Vagina (tissue), 2 donors: ENCODE measurements around the gene BICC1. TPM values are rescaled to one million over a fixed set of nuclear protein-coding genes. Genes with fewer than 3 reads are reported as not detected.
"Not testable (repeated sequence)": the region's sequence is repeated elsewhere in the genome, so short reads cannot be mapped to it uniquely, and the experiment has no call there.

Source experiments
- DNase-seq, 2 donors: peaks; one replicate each; pipeline ENCODE4 v3.0.0-alpha.2; 2017; ENCODE audit errors: extremely low spot score in 2 of 2
- H3K27ac ChIP-seq: fragments of 200-600 bp; sonication (generic); one replicate; pipeline ENCODE4 v1.5.1; 2019
- H3K27me3 ChIP-seq: fragments of 200-600 bp; sonication (generic); one replicate; pipeline ENCODE4 v1.5.1; 2019
- H3K36me3 ChIP-seq, 2 donors: fragments of 200-600 bp; sonication (generic); one replicate each; pipeline ENCODE4 v1.5.1; 2017 to 2019
- H3K4me1 ChIP-seq: fragments of 200-600 bp; sonication (generic); one replicate; pipeline ENCODE4 v1.5.1; 2019
- H3K4me3 ChIP-seq, 2 donors: fragments of 200-600 bp; sonication (generic); 1 replicate in 1 of 2; 2 replicates in 1 of 2; pipeline ENCODE4 v1.5.1; 2016 to 2019
- H3K9me3 ChIP-seq: fragments of 200-600 bp; sonication (generic); one replicate; pipeline ENCODE4 v1.5.1; 2019
- POLR2A ChIP-seq, 2 donors: fragments of 450-650 bp; IDR thresholded peaks; one replicate each; pipeline ENCODE4 v1.6.1; 2017; ENCODE audit warnings: antibody characterized with exemption in 2 of 2, mild to moderate bottlenecking in 2 of 2, moderate library complexity in 2 of 2
- POLR2AphosphoS5 ChIP-seq, 2 donors: sonication (generic); formaldehyde crosslinking; IDR thresholded peaks; one replicate each; pipeline ENCODE4 v1.9.0; 2017; ENCODE audit warnings: antibody characterized with exemption in 2 of 2, mild to moderate bottlenecking in 2 of 2, low read depth in 1 of 2; ENCODE audit not compliant: insufficient read depth in 1 of 2
- intact Hi-C: fragments of 100-400 bp; cut with DNase I; formaldehyde crosslinking; loops from one replicate; pipeline ENCODE4 v1.15.1; 2023
- total RNA-seq: library from RNA; depleted of rRNA; stranded (reverse); fragments of >200 nt; gene quantifications from one replicate; pipeline ENCODE4 v1.2.3, GENCODE V29; 2016
- TF ChIP-seq, protein P1 (sequence below), 3 experiments: fragments of 450-650 bp in 2 of 3; fragments of 200-600 bp in 1 of 3; sonication (generic) in 1 of 3; IDR thresholded peaks; one replicate each; pipeline ENCODE4 v1.5.1; 2017 to 2019; ENCODE audit warnings: antibody characterized with exemption in 3 of 3, mild to moderate bottlenecking in 2 of 3, moderate library complexity in 2 of 3

The BICC1 gene
- total RNA-seq, 1 donor from 2014 or later = 15.2 TPM

GRCh38 chr10:58857251-58857805, 344.7 kb downstream of the BICC1 start:
- Histone ChIP-seq H3K27me3 (no peaks in the 10 kb centered on the region), H3K9me3 (no peaks in the 10 kb centered on the region), H3K36me3 (no peaks in the 10 kb centered on the region), H3K4me1 (no peaks in the 10 kb centered on the region), H3K27ac (no peak overlapping the region), H3K4me3 (no peak overlapping the region)
- no peak for DNase-seq
- TF ChIP-seq POLR2A (IDR thresholded peaks at IDR 0.05) = no peak
- TF ChIP-seq, protein P1, sequence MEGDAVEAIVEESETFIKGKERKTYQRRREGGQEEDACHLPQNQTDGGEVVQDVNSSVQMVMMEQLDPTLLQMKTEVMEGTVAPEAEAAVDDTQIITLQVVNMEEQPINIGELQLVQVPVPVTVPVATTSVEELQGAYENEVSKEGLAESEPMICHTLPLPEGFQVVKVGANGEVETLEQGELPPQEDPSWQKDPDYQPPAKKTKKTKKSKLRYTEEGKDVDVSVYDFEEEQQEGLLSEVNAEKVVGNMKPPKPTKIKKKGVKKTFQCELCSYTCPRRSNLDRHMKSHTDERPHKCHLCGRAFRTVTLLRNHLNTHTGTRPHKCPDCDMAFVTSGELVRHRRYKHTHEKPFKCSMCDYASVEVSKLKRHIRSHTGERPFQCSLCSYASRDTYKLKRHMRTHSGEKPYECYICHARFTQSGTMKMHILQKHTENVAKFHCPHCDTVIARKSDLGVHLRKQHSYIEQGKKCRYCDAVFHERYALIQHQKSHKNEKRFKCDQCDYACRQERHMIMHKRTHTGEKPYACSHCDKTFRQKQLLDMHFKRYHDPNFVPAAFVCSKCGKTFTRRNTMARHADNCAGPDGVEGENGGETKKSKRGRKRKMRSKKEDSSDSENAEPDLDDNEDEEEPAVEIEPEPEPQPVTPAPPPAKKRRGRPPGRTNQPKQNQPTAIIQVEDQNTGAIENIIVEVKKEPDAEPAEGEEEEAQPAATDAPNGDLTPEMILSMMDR (IDR thresholded peaks at IDR 0.05) = no peak
- TF ChIP-seq POLR2AphosphoS5 (IDR thresholded peaks at IDR 0.05; ENCODE audit: insufficient read depth in 1 of 2, low read depth in 1 of 2) = no peak
- intact Hi-C loops = no loop called here

- intact Hi-C loops = not testable (repeated sequence)
These were observed 345.5 kb downstream of the BICC1 start for GRCh38 chr10:58858123-58858522.

GRCh38 chr10:58859526-58859925, 346.9 kb downstream of the BICC1 start:
- intact Hi-C loops = no loop called here
- TF ChIP-seq POLR2A (IDR thresholded peaks at IDR 0.05) = no peak
- TF ChIP-seq, protein P1 (IDR thresholded peaks at IDR 0.05) = no peak
- TF ChIP-seq POLR2AphosphoS5 (IDR thresholded peaks at IDR 0.05; ENCODE audit: insufficient read depth in 1 of 2, low read depth in 1 of 2) = no peak
- Histone ChIP-seq H3K36me3 (no peaks in the 10 kb centered on the region), H3K4me3 (no peak overlapping the region), H3K4me1 (no peaks in the 10 kb centered on the region), H3K9me3 (no peaks in the 10 kb centered on the region), H3K27me3 (no peaks in the 10 kb centered on the region), H3K27ac (no peak overlapping the region)
- no peak for DNase-seq

More at GRCh38 chr10:58858123-58858522, 345.5 kb downstream of the BICC1 start:
- not testable (repeated sequence) for H3K27ac ChIP-seq, H3K9me3 ChIP-seq, H3K36me3 ChIP-seq, H3K4me3 ChIP-seq, H3K4me1 ChIP-seq, H3K27me3 ChIP-seq, DNase-seq

DNA sequence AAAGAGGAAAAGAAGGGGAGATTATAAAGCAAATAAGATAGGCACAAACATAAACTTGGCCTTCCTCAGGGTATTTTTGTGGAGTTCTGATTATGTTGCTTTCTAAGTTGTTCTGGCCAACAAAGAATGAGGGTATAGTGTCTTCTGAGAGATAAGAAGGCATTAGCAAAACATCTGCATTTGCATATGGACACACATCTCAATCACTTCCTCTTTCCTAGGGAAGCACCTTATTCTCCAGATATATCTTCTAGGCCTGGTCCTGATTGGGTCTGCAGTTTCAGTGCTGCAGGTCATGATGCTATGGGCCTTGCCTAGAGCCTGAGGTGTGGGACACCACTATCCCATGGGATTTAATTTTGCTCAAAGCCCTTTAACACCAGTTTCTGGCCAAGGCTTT, 355.0 kb downstream of the BICC1 start:
- no peaks in the 10 kb centered on the region for H3K4me1 ChIP-seq
- intact Hi-C loops = no loop called here
- DNase-seq = no peak
- no peak overlapping the region for H3K27ac ChIP-seq
- no peaks in the 10 kb centered on the region for H3K27me3 ChIP-seq
- H3K4me3 ChIP-seq = no peak overlapping the region
- H3K36me3 ChIP-seq = no peaks in the 10 kb centered on the region
- TF ChIP-seq, protein P1 (IDR thresholded peaks at IDR 0.05) = no peak
- no peak for TF ChIP-seq POLR2AphosphoS5 (IDR thresholded peaks at IDR 0.05; ENCODE audit: insufficient read depth in 1 of 2, low read depth in 1 of 2)
- no peaks in the 10 kb centered on the region for H3K9me3 ChIP-seq

- H3K4me1 ChIP-seq = no peaks in the 10 kb centered on the region
- DNase-seq = no peak
- no peak overlapping the region for H3K4me3 ChIP-seq
- H3K27me3 ChIP-seq = no peaks in the 10 kb centered on the region
- no peaks in the 10 kb centered on the region for H3K9me3 ChIP-seq
- H3K27ac ChIP-seq = no peak overlapping the region
- no peaks in the 10 kb centered on the region for H3K36me3 ChIP-seq
- TF ChIP-seq POLR2A (IDR thresholded peaks at IDR 0.05) (no peak), POLR2AphosphoS5 (IDR thresholded peaks at IDR 0.05; ENCODE audit: insufficient read depth in 1 of 2, low read depth in 1 of 2) (no peak)
- TF ChIP-seq, protein P1 (IDR thresholded peaks at IDR 0.05) = no peak
- intact Hi-C loops = no loop called here
These were observed 356.2 kb downstream of the BICC1 start for GRCh38 chr10:58868736-58869435.
